COLO668 (cell line): ENCODE data around the gene POGZ.

Source experiments
- DNase-seq: peaks from one replicate; lab custom pipeline; 2025; ENCODE audit not compliant: unreplicated experiment; lab: John Stamatoyannopoulos, UW

The POGZ gene

GRCh38 chr1:151459331-151460046 is at the start of gene POGZ:
Gene POGZ, minus strand, starts transcription at chr1:151459494. Its CDS starts 17,290 bp downstream, at chr1:151442204.
- peak; percentile 97 for DNase-seq

- no peak for DNase-seq
These were observed 49.5 kb upstream of the POGZ start for GRCh38 chr1:151508833-151509232.

- no peak for DNase-seq
These were observed 45.5 kb upstream of the POGZ start for GRCh38 chr1:151504759-151505158.

GRCh38 chr1:151504252-151504651 is 45.0 kb upstream of the POGZ start:
- DNase-seq = no peak

- no peak for DNase-seq
These were observed 43.8 kb upstream of the POGZ start for GRCh38 chr1:151502859-151503780.

GRCh38 chr1:151502035-151502700 is 42.9 kb upstream of the POGZ start:
- DNase-seq = no peak

- no peak for DNase-seq
These were observed 42.2 kb upstream of the POGZ start for GRCh38 chr1:151501474-151501873.

GRCh38 chr1:151499930-151500329 is 40.6 kb upstream of the POGZ start:
- no peak for DNase-seq

GRCh38 chr1:151499365-151499764 is 40.1 kb upstream of the POGZ start:
- DNase-seq = no peak

GRCh38 chr1:151495316-151495715 is 36.0 kb upstream of the POGZ start:
- DNase-seq = no peak

- DNase-seq = no peak
These were observed 35.5 kb upstream of the POGZ start for GRCh38 chr1:151494741-151495281.

GRCh38 chr1:151493042-151493441 is 33.7 kb upstream of the POGZ start:
- DNase-seq = no peak

- DNase-seq = no peak
These were observed 32.8 kb upstream of the POGZ start for GRCh38 chr1:151492120-151492519.

GRCh38 chr1:151491641-151492040 is 32.3 kb upstream of the POGZ start:
- DNase-seq = no peak

- no peak for DNase-seq
These were observed 27.3 kb upstream of the POGZ start for GRCh38 chr1:151486557-151486956.

- DNase-seq = no peak
These were observed 26.5 kb upstream of the POGZ start for GRCh38 chr1:151485685-151486255.

GRCh38 chr1:151482017-151482416 is 22.7 kb upstream of the POGZ start:
- DNase-seq = no peak

GRCh38 chr1:151479462-151479861 is 20.2 kb upstream of the POGZ start:
- no peak for DNase-seq

GRCh38 chr1:151478923-151479322 is 19.6 kb upstream of the POGZ start:
- no peak for DNase-seq

GRCh38 chr1:151478140-151478812 is 19.0 kb upstream of the POGZ start:
- no peak for DNase-seq
